A673 (cell line): ENCODE measurements around the gene SHLD2. TPM values are rescaled to one million over a fixed set of nuclear protein-coding genes. Genes with fewer than 3 reads are reported as not detected.
"Not testable (repeated sequence)": the region's sequence is repeated elsewhere in the genome, so short reads cannot be mapped to it uniquely, and the experiment has no call there.

Source experiments
- BruUV-seq: library from RNA; stranded (reverse); fragments of 400-500 nt; replicated peaks from 2 replicates; lab custom pipeline; 2021; lab: Mats Ljungman, UMichigan
- CTCF ChIA-PET: fragments of 300-600 bp; sonication (Branson Sonifier 250); formaldehyde crosslinking; loops from one replicate; lab custom pipeline; 2022; ENCODE audit warnings: antibody characterized with exemption; lab: Charles Lee
- POLR2A ChIA-PET: fragments of 300-600 bp; sonication (Branson Sonifier 250); formaldehyde crosslinking; loops from one replicate; lab custom pipeline; 2022; ENCODE audit warnings: antibody characterized with exemption; ENCODE audit not compliant: low non-redundant PET; lab: Charles Lee
- DNase-seq: peaks from one replicate; pipeline ENCODE4 v3.0.0-alpha.2; 2015; ENCODE audit warnings: low spot score
- H3K27ac ChIP-seq: fragments of 200-600 bp; sonication (generic); 2 replicates; pipeline ENCODE4 v1.5.1; 2016; ENCODE audit warnings: mixed run types, low read depth, mild to moderate bottlenecking, mixed read lengths, antibody characterized with exemption, low read length; ENCODE audit not compliant: poor library complexity, severe bottlenecking
- H3K27me3 ChIP-seq: fragments of 200-600 bp; sonication (generic); replicated peaks from 2 replicates; pipeline ENCODE4 v1.6.1; 2017; ENCODE audit warnings: mixed run types, low read depth, mild to moderate bottlenecking, mixed read lengths, antibody characterized with exemption, low read length; ENCODE audit not compliant: insufficient read depth, poor library complexity
- H3K36me3 ChIP-seq: fragments of 200-600 bp; sonication (generic); 2 replicates; pipeline ENCODE4 v1.6.1; 2016; ENCODE audit warnings: mixed run types, mild to moderate bottlenecking, mixed read lengths, antibody characterized with exemption, low read length; ENCODE audit not compliant: insufficient read depth, poor library complexity, severe bottlenecking
- H3K4me1 ChIP-seq: fragments of 200-600 bp; sonication (generic); 2 replicates; pipeline ENCODE4 v1.6.1; 2017; ENCODE audit warnings: mixed run types, mild to moderate bottlenecking, mixed read lengths, antibody characterized with exemption, low read length; ENCODE audit not compliant: insufficient read depth, poor library complexity, severe bottlenecking
- H3K4me3 ChIP-seq: fragments of 200-600 bp; sonication (generic); 2 replicates; pipeline ENCODE4 v1.5.1; 2016; ENCODE audit warnings: low read depth, mixed run types, mild to moderate bottlenecking, mixed read lengths, low read length; ENCODE audit not compliant: poor library complexity, severe bottlenecking
- H3K9me3 ChIP-seq: fragments of 200-600 bp; sonication (generic); 2 replicates; pipeline ENCODE4 v1.6.1; 2016; ENCODE audit warnings: mixed run types, low read depth, mild to moderate bottlenecking, mixed read lengths, antibody characterized with exemption, low read length; ENCODE audit not compliant: poor library complexity, severe bottlenecking
- intact Hi-C: fragments of 100-400 bp; cut with micrococcal nuclease; formaldehyde crosslinking; loops from one replicate; pipeline ENCODE4 v1.10.0; 2022; ENCODE audit not compliant: unreplicated experiment
- total RNA-seq: library from RNA; stranded (reverse); gene quantifications from 2 replicates; pipeline ENCODE4 v1.2.3, GENCODE V29; 2021

Gene SHLD2
- total RNA-seq, 1 experiment from 2014 or later, result 36.7 TPM

DNA sequence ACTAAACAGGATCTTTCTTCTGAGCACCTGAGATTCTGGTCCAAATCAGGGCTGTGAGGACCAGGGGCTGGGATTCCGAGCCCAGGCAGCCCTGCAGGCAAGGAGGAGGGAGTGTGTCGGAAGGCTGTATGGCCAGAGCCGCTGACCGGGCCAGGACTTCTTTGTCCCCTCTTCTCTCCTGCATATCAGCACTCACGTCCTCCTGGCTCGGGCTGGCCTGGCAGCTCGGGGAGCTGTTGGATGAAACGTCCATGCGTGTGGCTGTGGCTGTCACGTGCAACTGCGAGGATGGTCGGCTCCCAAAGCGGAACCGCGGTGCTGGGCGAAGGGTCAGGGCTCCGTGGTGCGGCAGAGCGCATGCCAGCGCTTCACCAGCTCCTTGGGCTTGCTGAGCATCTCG is 118.8 kb downstream of the SHLD2 start:
- DNase-seq, CTCF ChIA-PET, H3K4me1 ChIP-seq, H3K27me3 ChIP-seq, H3K4me3 ChIP-seq, BruUV-seq, H3K27ac ChIP-seq, H3K9me3 ChIP-seq, POLR2A ChIA-PET, intact Hi-C loops, H3K36me3 ChIP-seq: not testable (repeated sequence)

DNA sequence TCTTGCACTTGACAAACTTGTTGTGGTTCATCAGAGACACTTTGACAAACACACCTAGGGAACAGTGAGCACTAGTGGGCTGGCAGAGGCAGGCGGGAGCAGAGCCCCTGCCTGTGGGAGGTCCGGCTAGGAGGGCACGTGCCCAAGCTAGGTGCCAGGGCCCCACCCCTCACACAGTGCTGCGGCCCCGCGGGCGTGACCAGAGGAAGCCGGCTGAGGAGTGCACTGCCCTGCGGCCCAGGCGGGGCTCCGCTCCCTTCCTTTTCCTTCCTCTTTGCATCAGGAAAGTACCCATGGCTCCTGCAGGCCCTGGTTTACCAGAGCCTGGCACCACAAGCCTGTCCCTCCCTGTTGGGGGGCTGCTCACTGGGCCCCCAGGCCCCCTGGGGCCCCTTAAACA is 121.1 kb downstream of the SHLD2 start:
- not testable (repeated sequence) for H3K27ac ChIP-seq

DNA sequence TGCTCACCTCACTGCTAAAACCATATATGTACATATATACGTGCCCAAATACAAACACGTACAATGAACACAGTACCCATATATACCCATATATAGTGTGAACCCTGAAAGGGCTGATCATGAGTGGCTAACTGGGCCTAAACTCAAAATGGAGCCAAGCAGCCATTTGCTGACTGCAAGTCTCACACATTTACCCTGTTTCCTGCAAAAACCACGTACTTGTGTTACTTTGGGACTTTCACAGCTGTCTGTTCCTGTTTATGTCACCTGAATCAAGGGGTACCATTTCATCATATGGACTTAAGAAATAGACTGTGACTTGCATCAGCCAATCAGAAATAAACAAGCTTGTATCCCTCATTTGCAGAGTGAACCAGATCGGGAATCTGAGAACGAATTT is 124.4 kb downstream of the SHLD2 start:
- BruUV-seq, H3K36me3 ChIP-seq, H3K27ac ChIP-seq, POLR2A ChIA-PET, H3K4me3 ChIP-seq, DNase-seq, H3K27me3 ChIP-seq, CTCF ChIA-PET, H3K4me1 ChIP-seq, H3K9me3 ChIP-seq, intact Hi-C loops: not testable (repeated sequence)

More for the DNA sequence above, 121.1 kb downstream of the SHLD2 start:
- H3K27me3 ChIP-seq, POLR2A ChIA-PET, CTCF ChIA-PET, H3K36me3 ChIP-seq, BruUV-seq, H3K4me3 ChIP-seq, intact Hi-C loops, H3K4me1 ChIP-seq, H3K9me3 ChIP-seq, DNase-seq: not testable (repeated sequence)

DNA sequence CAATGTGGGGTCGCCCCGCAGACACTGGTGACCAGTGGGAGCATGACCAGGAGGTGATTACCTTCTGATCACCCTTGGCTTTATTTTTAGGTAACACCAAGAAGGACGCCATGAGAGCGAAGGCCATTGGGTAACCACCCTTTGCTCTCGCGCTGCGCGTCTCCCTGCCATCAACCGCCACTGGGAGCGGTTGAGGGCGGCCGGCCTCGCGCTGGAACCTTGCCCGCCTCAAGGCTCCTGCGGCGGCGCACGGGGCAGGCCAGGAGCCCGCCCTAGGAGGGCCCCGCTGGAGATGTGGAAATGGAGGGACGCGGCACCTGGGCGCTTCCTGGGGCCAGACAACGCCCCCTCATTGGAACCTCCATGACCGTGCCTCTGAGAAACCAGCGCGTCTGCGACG is 127.8 kb downstream of the SHLD2 start:
- H3K27ac ChIP-seq, DNase-seq, H3K27me3 ChIP-seq, BruUV-seq, H3K36me3 ChIP-seq, CTCF ChIA-PET, H3K4me3 ChIP-seq, H3K4me1 ChIP-seq, POLR2A ChIA-PET, intact Hi-C loops, H3K9me3 ChIP-seq: not testable (repeated sequence)

DNA sequence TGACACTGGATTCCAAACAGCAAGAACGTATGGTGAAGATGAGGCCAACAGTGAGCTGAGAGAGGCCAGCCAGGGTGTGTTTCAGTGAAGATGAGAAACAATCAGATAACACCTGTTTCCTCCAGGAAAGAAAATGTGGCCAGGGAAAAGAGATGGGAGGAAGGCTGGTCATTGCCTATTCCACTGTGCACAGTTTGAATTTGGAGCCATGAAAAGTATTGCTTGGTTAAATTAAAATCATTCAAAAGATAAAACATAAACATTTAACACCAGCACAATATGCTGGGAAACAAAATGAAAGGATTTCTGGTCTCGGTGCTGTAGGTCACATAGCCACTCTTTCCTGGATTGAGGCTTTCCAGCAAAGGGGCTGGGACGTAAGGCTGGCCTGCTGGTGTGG is 130.1 kb downstream of the SHLD2 start, which contains the start of gene NUTM2A:
Gene NUTM2A, plus strand, starts transcription at position 301 of the 400 bp plus-strand sequence. CDS start 383 bp downstream, outside the sequence.
- CTCF ChIA-PET, BruUV-seq, H3K4me3 ChIP-seq, H3K27ac ChIP-seq, H3K4me1 ChIP-seq, DNase-seq, intact Hi-C loops, H3K9me3 ChIP-seq, POLR2A ChIA-PET, H3K36me3 ChIP-seq, H3K27me3 ChIP-seq: not testable (repeated sequence)

DNA sequence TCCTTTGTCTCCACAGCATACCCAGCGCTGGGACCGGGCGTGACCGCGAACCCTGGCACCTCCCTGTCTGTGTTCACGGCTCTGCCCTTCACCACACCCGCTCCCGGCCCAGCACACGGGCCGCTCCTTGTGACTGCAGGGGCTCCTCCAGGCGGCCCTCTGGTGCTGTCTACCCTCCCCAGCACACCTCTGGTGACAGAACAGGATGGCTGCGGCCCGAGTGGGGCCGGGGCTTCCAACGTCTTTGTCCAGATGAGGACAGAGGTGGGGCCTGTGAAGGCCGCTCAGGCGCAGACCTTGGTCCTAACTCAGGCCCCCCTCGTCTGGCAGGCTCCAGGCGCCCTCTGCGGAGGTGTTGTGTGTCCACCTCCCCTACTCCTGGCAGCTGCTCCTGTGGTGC is 133.2 kb downstream of the SHLD2 start:
- BruUV-seq, CTCF ChIA-PET: not testable (repeated sequence)

DNA sequence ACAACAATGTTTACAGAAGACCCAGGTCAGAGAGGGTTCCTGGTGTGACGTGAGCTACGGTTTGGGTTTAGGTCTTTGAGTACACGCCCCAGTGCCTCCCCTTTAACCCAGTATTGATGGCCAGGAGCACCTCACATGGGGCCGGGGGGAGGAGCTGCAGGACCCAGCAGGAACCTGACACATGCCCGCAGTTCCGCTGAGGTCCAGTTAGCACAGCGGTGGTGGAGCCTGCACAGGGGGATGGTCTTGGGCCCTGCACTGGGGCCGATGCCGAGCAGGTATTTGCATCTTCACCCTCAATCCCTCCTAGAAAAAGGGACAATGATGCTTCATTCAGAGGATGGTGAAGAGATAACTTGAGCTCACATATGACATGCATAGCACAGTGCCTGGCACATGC is 134.2 kb downstream of the SHLD2 start:
- BruUV-seq, H3K9me3 ChIP-seq, DNase-seq, H3K27ac ChIP-seq, H3K36me3 ChIP-seq, CTCF ChIA-PET, POLR2A ChIA-PET, H3K4me1 ChIP-seq, intact Hi-C loops, H3K4me3 ChIP-seq, H3K27me3 ChIP-seq: not testable (repeated sequence)

More for the DNA sequence above, 133.2 kb downstream of the SHLD2 start:
- H3K36me3 ChIP-seq, H3K27me3 ChIP-seq, H3K4me3 ChIP-seq, H3K27ac ChIP-seq, H3K9me3 ChIP-seq, POLR2A ChIA-PET, H3K4me1 ChIP-seq, DNase-seq, intact Hi-C loops: not testable (repeated sequence)

DNA sequence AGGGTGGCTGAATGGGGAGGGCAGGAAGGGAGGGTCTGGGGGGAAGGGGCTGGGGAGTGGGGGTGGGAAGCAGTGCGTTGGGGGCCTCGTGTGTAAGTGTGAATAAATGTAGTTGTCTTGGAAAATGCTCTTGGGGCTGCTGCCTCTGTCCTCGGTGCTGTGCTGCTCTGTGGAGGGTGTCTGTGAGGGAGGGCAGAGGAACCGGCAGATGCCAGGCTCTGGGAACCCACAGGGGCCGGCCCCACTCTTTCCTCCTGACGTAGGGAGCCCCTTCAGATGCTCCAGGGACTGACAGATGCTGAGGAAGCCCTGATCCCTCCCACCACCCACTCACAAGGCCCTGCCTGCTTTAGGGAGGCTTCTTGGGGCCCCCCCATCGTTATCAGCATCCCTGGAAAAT is 139.8 kb downstream of the SHLD2 start:
- H3K27ac ChIP-seq, H3K4me3 ChIP-seq, intact Hi-C loops, H3K9me3 ChIP-seq, H3K36me3 ChIP-seq, BruUV-seq, DNase-seq, CTCF ChIA-PET, H3K4me1 ChIP-seq, POLR2A ChIA-PET, H3K27me3 ChIP-seq: not testable (repeated sequence)
